ENCODE results near the gene NUP210. TPM values are rescaled to one million over a fixed set of nuclear protein-coding genes. Genes with fewer than 3 reads are reported as not detected.
A peak's percentile ranks its signal among the peaks of the same experiment; 100 is the strongest.

The NUP210 gene
- total and polyA plus RNA-seq, 2 of the 13 experiments (the other 11 are each of a cell fraction or from before 2014, with no cell fraction given): 31.6 to 35.2 TPM

DNA sequence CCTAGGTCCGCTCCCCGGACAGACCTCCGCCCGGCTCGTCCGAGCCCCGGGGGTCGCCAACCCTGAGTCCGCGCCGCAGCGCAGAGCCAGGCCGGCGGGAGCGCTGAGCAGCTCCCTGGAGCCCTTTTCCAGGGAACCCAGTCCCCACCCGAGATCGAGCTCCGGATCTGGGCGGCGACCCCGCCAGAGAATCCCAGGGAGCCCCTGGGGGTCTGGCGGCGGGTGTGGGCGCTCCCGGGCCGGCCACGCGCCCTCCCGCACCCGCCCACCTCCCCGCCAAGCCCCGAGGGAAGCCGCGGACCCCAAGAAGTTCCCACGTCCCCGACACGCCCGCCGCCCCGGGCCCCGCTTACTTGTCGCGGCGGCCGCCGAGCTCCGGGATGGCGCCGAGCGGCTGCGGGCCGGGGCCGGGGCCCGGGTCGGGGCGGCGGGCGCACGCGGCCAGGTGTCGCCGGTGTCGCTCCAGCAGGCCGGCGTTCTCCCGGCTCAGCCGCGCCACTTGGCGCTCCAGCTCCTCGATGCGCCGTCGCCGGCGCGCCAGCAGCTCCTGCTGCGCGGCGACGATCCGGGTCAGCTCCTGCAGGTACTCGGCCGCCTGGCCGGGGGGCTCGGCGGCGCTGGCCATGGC lies 137.7 kb downstream of the NUP210 start (continued):
- TF ChIP-seq, protein P1, sequence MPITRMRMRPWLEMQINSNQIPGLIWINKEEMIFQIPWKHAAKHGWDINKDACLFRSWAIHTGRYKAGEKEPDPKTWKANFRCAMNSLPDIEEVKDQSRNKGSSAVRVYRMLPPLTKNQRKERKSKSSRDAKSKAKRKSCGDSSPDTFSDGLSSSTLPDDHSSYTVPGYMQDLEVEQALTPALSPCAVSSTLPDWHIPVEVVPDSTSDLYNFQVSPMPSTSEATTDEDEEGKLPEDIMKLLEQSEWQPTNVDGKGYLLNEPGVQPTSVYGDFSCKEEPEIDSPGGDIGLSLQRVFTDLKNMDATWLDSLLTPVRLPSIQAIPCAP (CRISPR knock-in tag; IDR thresholded peaks at IDR 0.05; ENCODE audit: low read depth): no peak
- TF ChIP-seq ZNF558 (CRISPR knock-in tag; IDR thresholded peaks at IDR 0.05; ENCODE audit: borderline replicate concordance): no peak; the same call in 1 of the 2 replicates
- TF ChIP-seq ZNF672 (CRISPR knock-in tag; IDR thresholded peaks at IDR 0.05): no peak

- peaks cover 7% of the 10 kb centered on the region for H3K9me3 ChIP-seq (ENCODE audit: low read length)
- H4K20me1 ChIP-seq (ENCODE audit: insufficient read depth, low read length): peaks cover 2% of the 10 kb centered on the region; the same call in 1 of the 2 replicates
- H3K4me2 ChIP-seq (ENCODE audit: low read depth, low read length): peak overlapping the region; percentile 79
- peak overlapping the region; percentile 76 to 94 (median 93) for H3K4me3 ChIP-seq (replicated peaks in 1 of 3; ENCODE audit: insufficient read depth in 1 of 3, low read depth in 2 of 3, low read length in 3 of 3)
- peaks cover 0 to 4% of the 10 kb centered on the region in 2 experiments; a peak in 1 of 5 replicates for H3K36me3 ChIP-seq (replicated peaks in 1 of 2; ENCODE audit: control insufficient read depth in 1 of 2, insufficient read depth in 2 of 2, low read length in 2 of 2)
- intact Hi-C loops (cut with micrococcal nuclease; ENCODE audit: unreplicated experiment) (loop anchor here (1.0 to 5.0 kb wide), 3 partner anchors 17 to 189 kb away; no protein-coding TSS in a partner anchor), in situ Hi-C loops (cut with HindIII; ENCODE audit: extremely low pct_ligation_motif_present, low pct_unique_long_range_greater_than_20kb) (loop anchor here (5.0 kb wide), 1 partner anchor 189 kb away; no protein-coding TSS in a partner anchor)
- FAIRE-seq (peak; percentile 65), DNase-seq (ENCODE audit: low spot score) (peak; percentile 69), ATAC-seq (peak; percentile 80)
- peak overlapping the region; percentile 81 for H3K27ac ChIP-seq (ENCODE audit: extremely low read length, insufficient read depth, low read length)
- peaks cover 2 to 17% of the 10 kb centered on the region in 2 experiments; a peak in 3 of 5 replicates for H3K27me3 ChIP-seq (ENCODE audit: control insufficient read depth in 1 of 2, insufficient read depth in 2 of 2, low read length in 2 of 2)
- CTCF ChIA-PET (ENCODE audit: low intra/inter-chr PET ratio, low total read pairs): interaction anchor here (1.4 kb wide), 1 partner anchor 19 kb away, joined by 4 read pairs; no protein-coding TSS in a partner anchor
- under 1% methylated on average over 19 of the region's 47 CpGs for WGBS (ENCODE audit: low lambda C conversion rate)
- no peak overlapping the region for H2AFZ ChIP-seq (ENCODE audit: low read length)
- TSS peak; percentile 87 for BruUV-seq (replicated peaks)
- peaks cover 70% of the 10 kb centered on the region for H3K4me1 ChIP-seq (ENCODE audit: insufficient read depth, low read length)
- peaks cover 53% of the 10 kb centered on the region for H3K79me2 ChIP-seq (ENCODE audit: insufficient read depth, low read length)
- POLR2A ChIA-PET: interaction anchor here (0.7 to 1.4 kb wide), 5 partner anchors 19 to 170 kb away, joined by 3 to 4 read pairs (median 3); no protein-coding TSS in a partner anchor
- peak overlapping the region; percentile 88 for H3K9ac ChIP-seq (ENCODE audit: insufficient read depth, low read depth, low read length)
- TF ChIP-seq ZNF274 (CRISPR knock-in tag; IDR thresholded peaks at IDR 0.05) (no peak), REXO4 (CRISPR knock-in tag; IDR thresholded peaks at IDR 0.05; ENCODE audit: borderline replicate concordance) (no peak), TOE1 (CRISPR knock-in tag; IDR thresholded peaks at IDR 0.05) (no peak), ZNF124 (CRISPR knock-in tag; IDR thresholded peaks at IDR 0.05) (no peak), ZNF496 (CRISPR knock-in tag; IDR thresholded peaks at IDR 0.05; ENCODE audit: insufficient replicate concordance) (no peak)
- TF ChIP-seq, protein P2, sequence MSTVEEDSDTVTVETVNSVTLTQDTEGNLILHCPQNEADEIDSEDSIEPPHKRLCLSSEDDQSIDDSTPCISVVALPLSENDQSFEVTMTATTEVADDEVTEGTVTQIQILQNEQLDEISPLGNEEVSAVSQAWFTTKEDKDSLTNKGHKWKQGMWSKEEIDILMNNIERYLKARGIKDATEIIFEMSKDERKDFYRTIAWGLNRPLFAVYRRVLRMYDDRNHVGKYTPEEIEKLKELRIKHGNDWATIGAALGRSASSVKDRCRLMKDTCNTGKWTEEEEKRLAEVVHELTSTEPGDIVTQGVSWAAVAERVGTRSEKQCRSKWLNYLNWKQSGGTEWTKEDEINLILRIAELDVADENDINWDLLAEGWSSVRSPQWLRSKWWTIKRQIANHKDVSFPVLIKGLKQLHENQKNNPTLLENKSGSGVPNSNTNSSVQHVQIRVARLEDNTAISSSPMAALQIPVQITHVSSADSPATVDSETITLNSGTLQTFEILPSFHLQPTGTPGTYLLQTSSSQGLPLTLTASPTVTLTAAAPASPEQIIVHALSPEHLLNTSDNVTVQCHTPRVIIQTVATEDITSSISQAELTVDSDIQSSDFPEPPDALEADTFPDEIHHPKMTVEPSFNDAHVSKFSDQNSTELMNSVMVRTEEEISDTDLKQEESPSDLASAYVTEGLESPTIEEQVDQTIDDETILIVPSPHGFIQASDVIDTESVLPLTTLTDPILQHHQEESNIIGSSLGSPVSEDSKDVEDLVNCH (CRISPR knock-in tag; IDR thresholded peaks at IDR 0.05): no peak
- TF ChIP-seq, protein P3, sequence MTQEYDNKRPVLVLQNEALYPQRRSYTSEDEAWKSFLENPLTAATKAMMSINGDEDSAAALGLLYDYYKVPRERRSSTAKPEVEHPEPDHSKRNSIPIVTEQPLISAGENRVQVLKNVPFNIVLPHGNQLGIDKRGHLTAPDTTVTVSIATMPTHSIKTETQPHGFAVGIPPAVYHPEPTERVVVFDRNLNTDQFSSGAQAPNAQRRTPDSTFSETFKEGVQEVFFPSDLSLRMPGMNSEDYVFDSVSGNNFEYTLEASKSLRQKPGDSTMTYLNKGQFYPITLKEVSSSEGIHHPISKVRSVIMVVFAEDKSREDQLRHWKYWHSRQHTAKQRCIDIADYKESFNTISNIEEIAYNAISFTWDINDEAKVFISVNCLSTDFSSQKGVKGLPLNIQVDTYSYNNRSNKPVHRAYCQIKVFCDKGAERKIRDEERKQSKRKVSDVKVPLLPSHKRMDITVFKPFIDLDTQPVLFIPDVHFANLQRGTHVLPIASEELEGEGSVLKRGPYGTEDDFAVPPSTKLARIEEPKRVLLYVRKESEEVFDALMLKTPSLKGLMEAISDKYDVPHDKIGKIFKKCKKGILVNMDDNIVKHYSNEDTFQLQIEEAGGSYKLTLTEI (CRISPR knock-in tag; conservative IDR thresholded peaks at IDR 0.05): no peak
- TF ChIP-seq, protein P4, sequence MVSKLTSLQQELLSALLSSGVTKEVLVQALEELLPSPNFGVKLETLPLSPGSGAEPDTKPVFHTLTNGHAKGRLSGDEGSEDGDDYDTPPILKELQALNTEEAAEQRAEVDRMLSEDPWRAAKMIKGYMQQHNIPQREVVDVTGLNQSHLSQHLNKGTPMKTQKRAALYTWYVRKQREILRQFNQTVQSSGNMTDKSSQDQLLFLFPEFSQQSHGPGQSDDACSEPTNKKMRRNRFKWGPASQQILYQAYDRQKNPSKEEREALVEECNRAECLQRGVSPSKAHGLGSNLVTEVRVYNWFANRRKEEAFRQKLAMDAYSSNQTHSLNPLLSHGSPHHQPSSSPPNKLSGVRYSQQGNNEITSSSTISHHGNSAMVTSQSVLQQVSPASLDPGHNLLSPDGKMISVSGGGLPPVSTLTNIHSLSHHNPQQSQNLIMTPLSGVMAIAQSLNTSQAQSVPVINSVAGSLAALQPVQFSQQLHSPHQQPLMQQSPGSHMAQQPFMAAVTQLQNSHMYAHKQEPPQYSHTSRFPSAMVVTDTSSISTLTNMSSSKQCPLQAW (CRISPR knock-in tag; IDR thresholded peaks at IDR 0.05): peak; percentile 2; the same call in 1 of the 2 replicates
These were observed 138.4 kb downstream of the NUP210 start for GRCh38 chr3:13281507-13282357.

Data from HepG2 (cell line).